GM23338 (cell line): ENCODE results near the gene ARFGEF2.

Experiments used
- CREB1 ChIP-seq: fragments of 250-450 bp; sonication (Bioruptor Pico); IDR thresholded peaks from 2 replicates; pipeline ENCODE4 v1.5.0; 2020; ENCODE audit warnings: low read depth, mild to moderate bottlenecking, moderate library complexity
- EZH2 ChIP-seq: fragments of 200-600 bp; sonication (generic); IDR thresholded peaks from one replicate; pipeline ENCODE4 v1.8.0; 2017; ENCODE audit warnings: antibody characterized with exemption, mild to moderate bottlenecking, low read depth; ENCODE audit not compliant: unreplicated experiment
- EZH2phosphoT487 ChIP-seq: fragments of 200-600 bp; sonication (generic); IDR thresholded peaks from one replicate; pipeline ENCODE4 v1.8.1; 2018; ENCODE audit warnings: antibody characterized with exemption; ENCODE audit not compliant: unreplicated experiment
- JUNB ChIP-seq: IDR thresholded peaks from one replicate; pipeline ENCODE4 v1.6.1; 2016; ENCODE audit warnings: antibody characterized with exemption; ENCODE audit not compliant: unreplicated experiment
- NANOG ChIP-seq: IDR thresholded peaks from 2 replicates; pipeline ENCODE4 v1.6.1; 2016; ENCODE audit warnings: antibody characterized with exemption, borderline replicate concordance
- POLR2AphosphoS5 ChIP-seq: IDR thresholded peaks from 2 replicates; pipeline ENCODE4 v1.6.1; 2016; ENCODE audit warnings: antibody characterized with exemption, low read depth
- STAT1 ChIP-seq: IDR thresholded peaks from one replicate; pipeline ENCODE4 v1.6.1; 2016; ENCODE audit warnings: antibody characterized with exemption; ENCODE audit not compliant: unreplicated experiment
- ZNF114 ChIP-seq: fragments of 250-450 bp; sonication (Bioruptor Pico); IDR thresholded peaks from 2 replicates; pipeline ENCODE4 v1.5.0; 2020; ENCODE audit warnings: mild to moderate bottlenecking, moderate library complexity
- ZNF331 ChIP-seq: fragments of 250-450 bp; sonication (Bioruptor Pico); IDR thresholded peaks from 2 replicates; pipeline ENCODE4 v1.5.0; 2020; ENCODE audit warnings: low read depth, mild to moderate bottlenecking, moderate library complexity
- TF ChIP-seq, protein P1 (sequence below), 2 experiments: fragments of 200-600 bp in 1 of 2; sonication (generic) in 1 of 2; conservative IDR thresholded peaks; 2 replicates each; pipeline versions ENCODE4 v1.5.1 to v1.6.1; 2016 to 2017; ENCODE audit warnings: antibody characterized with exemption in 2 of 2, low read depth in 2 of 2, mild to moderate bottlenecking in 2 of 2, moderate library complexity in 1 of 2
- TF ChIP-seq, protein P2 (sequence below): IDR thresholded peaks from one replicate; pipeline ENCODE4 v1.6.1; 2018; ENCODE audit warnings: antibody characterized with exemption; ENCODE audit not compliant: unreplicated experiment
- TF ChIP-seq, protein P3 (sequence below): IDR thresholded peaks from 2 replicates; pipeline ENCODE4 v1.6.1; 2016; ENCODE audit warnings: antibody characterized with exemption
- TF ChIP-seq, protein P4 (sequence below): fragments of 250-450 bp; sonication (Bioruptor Pico); IDR thresholded peaks from 2 replicates; pipeline ENCODE4 v1.5.0; 2020; ENCODE audit warnings: mild to moderate bottlenecking, moderate library complexity

DNA sequence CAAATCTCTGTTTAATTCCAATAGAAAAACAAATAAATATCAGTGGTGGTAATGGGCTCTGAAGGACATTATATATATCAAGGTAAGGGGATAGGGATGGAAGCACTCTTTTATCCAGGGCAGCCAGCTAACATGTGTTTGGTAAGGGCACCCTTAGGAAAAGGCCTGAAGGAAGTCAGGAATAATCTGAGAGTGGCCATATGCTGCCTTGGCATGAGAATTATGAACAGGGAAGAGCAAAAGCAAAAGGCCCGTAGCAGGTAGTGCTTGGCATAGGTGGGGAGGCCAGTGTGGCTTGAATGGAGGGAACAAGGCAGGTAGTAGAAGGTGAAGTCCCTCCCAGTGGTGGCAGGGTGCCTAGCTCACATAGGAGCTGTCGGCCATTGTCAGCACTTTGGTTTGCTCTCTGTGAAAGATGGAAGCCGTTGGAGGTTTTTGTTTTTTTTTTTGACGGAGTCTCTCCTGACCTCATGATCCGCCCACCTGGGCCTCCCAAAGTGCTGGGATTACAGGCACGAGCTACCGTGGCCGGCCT, 85.0 kb downstream of the ARFGEF2 start:
- TF ChIP-seq, protein P1, sequence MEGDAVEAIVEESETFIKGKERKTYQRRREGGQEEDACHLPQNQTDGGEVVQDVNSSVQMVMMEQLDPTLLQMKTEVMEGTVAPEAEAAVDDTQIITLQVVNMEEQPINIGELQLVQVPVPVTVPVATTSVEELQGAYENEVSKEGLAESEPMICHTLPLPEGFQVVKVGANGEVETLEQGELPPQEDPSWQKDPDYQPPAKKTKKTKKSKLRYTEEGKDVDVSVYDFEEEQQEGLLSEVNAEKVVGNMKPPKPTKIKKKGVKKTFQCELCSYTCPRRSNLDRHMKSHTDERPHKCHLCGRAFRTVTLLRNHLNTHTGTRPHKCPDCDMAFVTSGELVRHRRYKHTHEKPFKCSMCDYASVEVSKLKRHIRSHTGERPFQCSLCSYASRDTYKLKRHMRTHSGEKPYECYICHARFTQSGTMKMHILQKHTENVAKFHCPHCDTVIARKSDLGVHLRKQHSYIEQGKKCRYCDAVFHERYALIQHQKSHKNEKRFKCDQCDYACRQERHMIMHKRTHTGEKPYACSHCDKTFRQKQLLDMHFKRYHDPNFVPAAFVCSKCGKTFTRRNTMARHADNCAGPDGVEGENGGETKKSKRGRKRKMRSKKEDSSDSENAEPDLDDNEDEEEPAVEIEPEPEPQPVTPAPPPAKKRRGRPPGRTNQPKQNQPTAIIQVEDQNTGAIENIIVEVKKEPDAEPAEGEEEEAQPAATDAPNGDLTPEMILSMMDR (conservative IDR thresholded peaks at IDR 0.05; ENCODE audit: low read depth in 2 of 2): no peak
- TF ChIP-seq POLR2AphosphoS5 (no peak), EZH2 (no peak), CREB1 (CRISPR knock-in tag) (no peak), JUNB (no peak), EZH2phosphoT487 (no peak), NANOG (no peak), ZNF331 (no peak), STAT1 (no peak), ZNF114 (CRISPR knock-in tag) (no peak)
- TF ChIP-seq, protein P2, sequence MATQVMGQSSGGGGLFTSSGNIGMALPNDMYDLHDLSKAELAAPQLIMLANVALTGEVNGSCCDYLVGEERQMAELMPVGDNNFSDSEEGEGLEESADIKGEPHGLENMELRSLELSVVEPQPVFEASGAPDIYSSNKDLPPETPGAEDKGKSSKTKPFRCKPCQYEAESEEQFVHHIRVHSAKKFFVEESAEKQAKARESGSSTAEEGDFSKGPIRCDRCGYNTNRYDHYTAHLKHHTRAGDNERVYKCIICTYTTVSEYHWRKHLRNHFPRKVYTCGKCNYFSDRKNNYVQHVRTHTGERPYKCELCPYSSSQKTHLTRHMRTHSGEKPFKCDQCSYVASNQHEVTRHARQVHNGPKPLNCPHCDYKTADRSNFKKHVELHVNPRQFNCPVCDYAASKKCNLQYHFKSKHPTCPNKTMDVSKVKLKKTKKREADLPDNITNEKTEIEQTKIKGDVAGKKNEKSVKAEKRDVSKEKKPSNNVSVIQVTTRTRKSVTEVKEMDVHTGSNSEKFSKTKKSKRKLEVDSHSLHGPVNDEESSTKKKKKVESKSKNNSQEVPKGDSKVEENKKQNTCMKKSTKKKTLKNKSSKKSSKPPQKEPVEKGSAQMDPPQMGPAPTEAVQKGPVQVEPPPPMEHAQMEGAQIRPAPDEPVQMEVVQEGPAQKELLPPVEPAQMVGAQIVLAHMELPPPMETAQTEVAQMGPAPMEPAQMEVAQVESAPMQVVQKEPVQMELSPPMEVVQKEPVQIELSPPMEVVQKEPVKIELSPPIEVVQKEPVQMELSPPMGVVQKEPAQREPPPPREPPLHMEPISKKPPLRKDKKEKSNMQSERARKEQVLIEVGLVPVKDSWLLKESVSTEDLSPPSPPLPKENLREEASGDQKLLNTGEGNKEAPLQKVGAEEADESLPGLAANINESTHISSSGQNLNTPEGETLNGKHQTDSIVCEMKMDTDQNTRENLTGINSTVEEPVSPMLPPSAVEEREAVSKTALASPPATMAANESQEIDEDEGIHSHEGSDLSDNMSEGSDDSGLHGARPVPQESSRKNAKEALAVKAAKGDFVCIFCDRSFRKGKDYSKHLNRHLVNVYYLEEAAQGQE: no peak
- TF ChIP-seq, protein P3, sequence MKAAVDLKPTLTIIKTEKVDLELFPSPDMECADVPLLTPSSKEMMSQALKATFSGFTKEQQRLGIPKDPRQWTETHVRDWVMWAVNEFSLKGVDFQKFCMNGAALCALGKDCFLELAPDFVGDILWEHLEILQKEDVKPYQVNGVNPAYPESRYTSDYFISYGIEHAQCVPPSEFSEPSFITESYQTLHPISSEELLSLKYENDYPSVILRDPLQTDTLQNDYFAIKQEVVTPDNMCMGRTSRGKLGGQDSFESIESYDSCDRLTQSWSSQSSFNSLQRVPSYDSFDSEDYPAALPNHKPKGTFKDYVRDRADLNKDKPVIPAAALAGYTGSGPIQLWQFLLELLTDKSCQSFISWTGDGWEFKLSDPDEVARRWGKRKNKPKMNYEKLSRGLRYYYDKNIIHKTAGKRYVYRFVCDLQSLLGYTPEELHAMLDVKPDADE: no peak
- TF ChIP-seq, protein P4, sequence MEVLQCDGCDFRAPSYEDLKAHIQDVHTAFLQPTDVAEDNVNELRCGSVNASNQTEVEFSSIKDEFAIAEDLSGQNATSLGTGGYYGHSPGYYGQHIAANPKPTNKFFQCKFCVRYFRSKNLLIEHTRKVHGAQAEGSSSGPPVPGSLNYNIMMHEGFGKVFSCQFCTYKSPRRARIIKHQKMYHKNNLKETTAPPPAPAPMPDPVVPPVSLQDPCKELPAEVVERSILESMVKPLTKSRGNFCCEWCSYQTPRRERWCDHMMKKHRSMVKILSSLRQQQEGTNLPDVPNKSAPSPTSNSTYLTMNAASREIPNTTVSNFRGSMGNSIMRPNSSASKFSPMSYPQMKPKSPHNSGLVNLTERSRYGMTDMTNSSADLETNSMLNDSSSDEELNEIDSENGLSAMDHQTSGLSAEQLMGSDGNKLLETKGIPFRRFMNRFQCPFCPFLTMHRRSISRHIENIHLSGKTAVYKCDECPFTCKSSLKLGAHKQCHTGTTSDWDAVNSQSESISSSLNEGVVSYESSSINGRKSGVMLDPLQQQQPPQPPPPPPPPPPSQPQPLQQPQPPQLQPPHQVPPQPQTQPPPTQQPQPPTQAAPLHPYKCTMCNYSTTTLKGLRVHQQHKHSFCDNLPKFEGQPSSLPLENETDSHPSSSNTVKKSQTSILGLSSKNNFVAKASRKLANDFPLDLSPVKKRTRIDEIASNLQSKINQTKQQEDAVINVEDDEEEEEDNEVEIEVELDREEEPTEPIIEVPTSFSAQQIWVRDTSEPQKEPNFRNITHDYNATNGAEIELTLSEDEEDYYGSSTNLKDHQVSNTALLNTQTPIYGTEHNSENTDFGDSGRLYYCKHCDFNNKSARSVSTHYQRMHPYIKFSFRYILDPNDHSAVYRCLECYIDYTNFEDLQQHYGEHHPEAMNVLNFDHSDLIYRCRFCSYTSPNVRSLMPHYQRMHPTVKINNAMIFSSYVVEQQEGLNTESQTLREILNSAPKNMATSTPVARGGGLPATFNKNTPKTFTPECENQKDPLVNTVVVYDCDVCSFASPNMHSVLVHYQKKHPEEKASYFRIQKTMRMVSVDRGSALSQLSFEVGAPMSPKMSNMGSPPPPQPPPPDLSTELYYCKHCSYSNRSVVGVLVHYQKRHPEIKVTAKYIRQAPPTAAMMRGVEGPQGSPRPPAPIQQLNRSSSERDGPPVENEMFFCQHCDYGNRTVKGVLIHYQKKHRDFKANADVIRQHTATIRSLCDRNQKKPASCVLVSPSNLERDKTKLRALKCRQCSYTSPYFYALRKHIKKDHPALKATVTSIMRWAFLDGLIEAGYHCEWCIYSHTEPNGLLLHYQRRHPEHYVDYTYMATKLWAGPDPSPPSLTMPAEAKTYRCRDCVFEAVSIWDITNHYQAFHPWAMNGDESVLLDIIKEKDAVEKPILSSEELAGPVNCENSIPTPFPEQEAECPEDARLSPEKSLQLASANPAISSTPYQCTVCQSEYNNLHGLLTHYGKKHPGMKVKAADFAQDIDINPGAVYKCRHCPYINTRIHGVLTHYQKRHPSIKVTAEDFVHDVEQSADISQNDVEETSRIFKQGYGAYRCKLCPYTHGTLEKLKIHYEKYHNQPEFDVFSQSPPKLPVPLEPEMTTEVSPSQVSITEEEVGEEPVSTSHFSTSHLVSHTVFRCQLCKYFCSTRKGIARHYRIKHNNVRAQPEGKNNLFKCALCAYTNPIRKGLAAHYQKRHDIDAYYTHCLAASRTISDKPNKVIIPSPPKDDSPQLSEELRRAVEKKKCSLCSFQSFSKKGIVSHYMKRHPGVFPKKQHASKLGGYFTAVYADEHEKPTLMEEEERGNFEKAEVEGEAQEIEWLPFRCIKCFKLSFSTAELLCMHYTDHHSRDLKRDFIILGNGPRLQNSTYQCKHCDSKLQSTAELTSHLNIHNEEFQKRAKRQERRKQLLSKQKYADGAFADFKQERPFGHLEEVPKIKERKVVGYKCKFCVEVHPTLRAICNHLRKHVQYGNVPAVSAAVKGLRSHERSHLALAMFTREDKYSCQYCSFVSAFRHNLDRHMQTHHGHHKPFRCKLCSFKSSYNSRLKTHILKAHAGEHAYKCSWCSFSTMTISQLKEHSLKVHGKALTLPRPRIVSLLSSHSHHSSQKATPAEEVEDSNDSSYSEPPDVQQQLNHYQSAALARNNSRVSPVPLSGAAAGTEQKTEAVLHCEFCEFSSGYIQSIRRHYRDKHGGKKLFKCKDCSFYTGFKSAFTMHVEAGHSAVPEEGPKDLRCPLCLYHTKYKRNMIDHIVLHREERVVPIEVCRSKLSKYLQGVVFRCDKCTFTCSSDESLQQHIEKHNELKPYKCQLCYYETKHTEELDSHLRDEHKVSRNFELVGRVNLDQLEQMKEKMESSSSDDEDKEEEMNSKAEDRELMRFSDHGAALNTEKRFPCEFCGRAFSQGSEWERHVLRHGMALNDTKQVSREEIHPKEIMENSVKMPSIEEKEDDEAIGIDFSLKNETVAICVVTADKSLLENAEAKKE (CRISPR knock-in tag): no peak
